22Rv1 (cell line): ENCODE data around the gene GGTLC2.

ENCODE experiments used
- CTCF ChIP-seq: fragments of 450-650 bp; IDR thresholded peaks from 2 replicates; pipeline ENCODE4 v1.5.1; 2017; ENCODE audit warnings: mild to moderate bottlenecking
- ZFX ChIP-seq: fragments of 450-650 bp; IDR thresholded peaks from 2 replicates; pipeline ENCODE4 v1.6.1; 2017; ENCODE audit warnings: antibody characterized with exemption, borderline replicate concordance

GRCh38 chr22:22693531-22693884 lies 49.1 kb downstream of the GGTLC2 start:
- TF ChIP-seq CTCF = no peak
- no peak for TF ChIP-seq ZFX
